ENCODE results near the gene KIAA0040. TPM values are rescaled to one million over a fixed set of nuclear protein-coding genes. Genes with fewer than 3 reads are reported as not detected.

The KIAA0040 gene
- total RNA-seq, 1 donor from 2014 or later: 2.4 TPM

DNA sequence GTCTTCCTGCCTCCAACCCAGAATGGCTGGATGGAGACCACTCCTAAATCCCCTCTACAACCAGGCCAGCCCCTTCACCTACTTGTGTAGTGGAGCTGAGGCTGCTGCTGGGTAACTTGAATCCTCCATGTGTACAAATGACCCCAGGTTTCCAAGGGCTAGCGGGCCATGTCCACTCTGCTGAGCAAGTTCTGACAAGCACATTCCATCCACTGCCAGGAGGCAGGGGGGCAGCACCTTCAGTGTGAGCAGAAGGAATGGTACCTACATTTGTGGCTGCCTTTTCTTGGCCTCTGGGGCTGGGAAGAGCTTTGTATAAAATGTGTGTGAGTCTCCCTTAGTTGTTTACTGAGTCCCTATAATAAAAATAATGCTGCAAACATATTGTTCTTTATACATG is 14.5 kb downstream of the KIAA0040 start:
- no peak for DNase-seq (ENCODE audit: low spot score, unreplicated experiment)
- no peaks in the 10 kb centered on the region for H3K36me3 Mint-ChIP-seq (ENCODE audit: insufficient read depth)
- H3K4me1 Mint-ChIP-seq (ENCODE audit: low read depth): no peaks in the 10 kb centered on the region
- no peak for TF ChIP-seq CTCF (IDR thresholded peaks at IDR 0.05; ENCODE audit: unreplicated experiment)
- no peaks in the 10 kb centered on the region for H3K9me3 Mint-ChIP-seq (ENCODE audit: low read depth)
- no peak overlapping the region for H3K27ac Mint-ChIP-seq
- H3K4me3 Mint-ChIP-seq (ENCODE audit: low read depth): no peak overlapping the region
- H3K27me3 Mint-ChIP-seq: peaks cover 9% of the 10 kb centered on the region

- Mint-ChIP-seq H3K36me3 (ENCODE audit: insufficient read depth) (no peaks in the 10 kb centered on the region), H3K4me1 (ENCODE audit: low read depth) (peaks cover 8% of the 10 kb centered on the region), H3K4me3 (ENCODE audit: low read depth) (no peak overlapping the region), H3K9me3 (ENCODE audit: low read depth) (no peaks in the 10 kb centered on the region), H3K27ac (no peak overlapping the region), H3K27me3 (peaks cover 2% of the 10 kb centered on the region)
- no peak for DNase-seq (ENCODE audit: low spot score, unreplicated experiment)
- TF ChIP-seq CTCF (IDR thresholded peaks at IDR 0.05; ENCODE audit: unreplicated experiment): no peak
These were observed 16.3 kb downstream of the KIAA0040 start for GRCh38 chr1:175176246-175176645.

DNA sequence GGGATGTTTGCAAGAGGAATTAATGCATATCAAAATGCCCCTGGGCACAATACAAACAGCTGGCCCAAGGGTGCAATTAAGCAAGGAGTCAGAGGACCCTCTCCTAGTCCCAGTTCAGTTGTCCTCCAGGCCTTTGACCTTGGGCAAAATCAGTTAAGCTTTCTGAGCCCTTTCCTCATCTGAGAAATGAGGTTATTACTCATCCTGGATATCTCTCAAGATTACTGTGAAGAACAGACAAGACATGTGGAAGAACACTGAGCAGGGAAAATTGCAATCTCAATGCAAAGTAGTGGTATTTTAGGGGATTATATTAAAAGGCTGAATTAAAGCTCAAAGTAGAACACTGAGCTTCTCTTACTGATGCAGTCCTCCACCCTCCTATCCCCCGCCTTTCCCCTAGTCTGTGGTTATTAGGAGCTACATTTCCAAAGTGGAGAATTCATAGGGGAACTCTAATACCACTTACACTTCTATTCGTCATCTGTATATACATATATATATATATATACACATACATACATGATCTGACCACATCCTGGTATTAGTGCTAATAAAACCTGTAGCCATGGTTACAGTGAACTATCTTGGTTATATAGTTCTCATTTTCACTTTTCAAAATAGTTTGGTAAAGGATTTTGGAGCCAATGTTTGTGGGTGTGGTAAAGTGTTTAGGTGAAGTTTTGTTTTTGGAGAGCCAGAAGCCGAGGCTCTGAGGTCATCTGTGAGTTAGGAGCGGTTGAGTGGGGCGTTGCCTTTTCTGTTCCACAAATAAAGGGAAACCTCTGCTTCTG is 18.1 kb downstream of the KIAA0040 start:
- Mint-ChIP-seq H3K4me3 (ENCODE audit: low read depth) (no peak overlapping the region), H3K9me3 (ENCODE audit: low read depth) (no peaks in the 10 kb centered on the region), H3K4me1 (ENCODE audit: low read depth) (peaks cover 18% of the 10 kb centered on the region), H3K36me3 (ENCODE audit: insufficient read depth) (no peaks in the 10 kb centered on the region), H3K27me3 (no peaks in the 10 kb centered on the region), H3K27ac (no peak overlapping the region)
- TF ChIP-seq CTCF (IDR thresholded peaks at IDR 0.05; ENCODE audit: unreplicated experiment): no peak
- DNase-seq (ENCODE audit: low spot score, unreplicated experiment): no peak

DNA sequence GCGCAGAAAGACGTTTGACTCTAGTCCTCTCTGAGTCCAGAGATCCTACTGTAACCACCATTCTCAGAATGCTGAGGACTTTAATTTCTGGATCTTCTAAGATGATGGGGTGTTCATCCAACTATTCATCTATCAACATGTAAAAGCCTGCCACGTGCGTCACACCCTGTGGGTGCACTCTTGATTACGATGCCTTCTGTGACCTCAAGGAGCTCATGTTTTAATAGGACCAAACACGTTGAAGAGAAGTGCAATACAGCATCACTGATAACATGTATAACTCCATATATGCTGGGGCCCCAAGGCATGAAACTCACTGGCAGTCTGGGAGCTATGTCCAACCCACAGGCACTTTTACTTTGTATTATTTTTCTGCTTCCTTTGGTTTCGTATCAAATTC is 19.0 kb downstream of the KIAA0040 start:
- H3K4me3 Mint-ChIP-seq (ENCODE audit: low read depth): no peak overlapping the region
- no peak overlapping the region for H3K27ac Mint-ChIP-seq
- H3K9me3 Mint-ChIP-seq (ENCODE audit: low read depth): no peaks in the 10 kb centered on the region
- H3K27me3 Mint-ChIP-seq: no peaks in the 10 kb centered on the region
- no peak for TF ChIP-seq CTCF (IDR thresholded peaks at IDR 0.05; ENCODE audit: unreplicated experiment)
- DNase-seq (ENCODE audit: low spot score, unreplicated experiment): no peak
- no peaks in the 10 kb centered on the region for H3K36me3 Mint-ChIP-seq (ENCODE audit: insufficient read depth)
- peaks cover 22% of the 10 kb centered on the region for H3K4me1 Mint-ChIP-seq (ENCODE audit: low read depth)

DNA sequence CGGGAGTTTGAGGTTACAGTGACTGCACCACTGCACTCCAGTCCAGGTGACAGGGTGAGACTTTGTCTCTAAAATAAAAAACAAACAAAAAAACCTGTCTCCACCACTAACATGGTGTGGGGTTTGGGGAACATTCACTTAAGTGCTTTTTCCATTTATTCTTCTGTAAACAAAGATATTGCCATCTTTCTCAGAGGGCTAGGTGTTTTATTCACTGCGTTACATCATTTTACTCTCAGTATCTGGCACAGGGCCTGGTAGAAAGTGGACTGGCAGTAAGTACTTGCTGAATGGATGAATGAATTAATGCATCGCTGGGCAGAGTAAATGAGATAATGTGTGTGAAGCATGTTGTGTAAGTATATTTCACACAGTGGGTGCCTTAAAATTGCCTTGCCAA is 20.1 kb downstream of the KIAA0040 start:
- TF ChIP-seq CTCF (IDR thresholded peaks at IDR 0.05; ENCODE audit: unreplicated experiment): no peak

More for the DNA sequence above, 20.1 kb downstream of the KIAA0040 start:
- Mint-ChIP-seq H3K9me3 (ENCODE audit: low read depth) (no peaks in the 10 kb centered on the region), H3K27ac (no peak overlapping the region), H3K4me3 (ENCODE audit: low read depth) (no peak overlapping the region), H3K4me1 (ENCODE audit: low read depth) (peaks cover 22% of the 10 kb centered on the region), H3K27me3 (peaks cover 3% of the 10 kb centered on the region), H3K36me3 (ENCODE audit: insufficient read depth) (no peaks in the 10 kb centered on the region)
- DNase-seq (ENCODE audit: low spot score, unreplicated experiment): no peak

Measured in progenitor cell of endocrine pancreas (in vitro differentiated cells).